ENCODE measurements around the gene KCTD2.
A peak's percentile ranks its signal among the peaks of the same experiment; 100 is the strongest.
"Not testable (repeated sequence)": the region's sequence is repeated elsewhere in the genome, so short reads cannot be mapped to it uniquely, and the experiment has no call there.

KCTD2 gene

GRCh38 chr17:75051941-75052340 lies 4.9 kb downstream of the KCTD2 start:
- no peak for DNase-seq

GRCh38 chr17:75059369-75060345 lies 12.6 kb downstream of the KCTD2 start:
- no peak for DNase-seq

GRCh38 chr17:75060434-75061054 lies 13.5 kb downstream of the KCTD2 start:
- no peak for DNase-seq

- DNase-seq = no peak
These were observed 14.0 kb downstream of the KCTD2 start for GRCh38 chr17:75061055-75061438.

- DNase-seq = no peak
These were observed 14.6 kb downstream of the KCTD2 start for GRCh38 chr17:75061618-75062017.

- no peak for DNase-seq
These were observed 16.2 kb downstream of the KCTD2 start for GRCh38 chr17:75063201-75063600.

GRCh38 chr17:75063626-75064025 lies 16.6 kb downstream of the KCTD2 start:
- no peak for DNase-seq

GRCh38 chr17:75064040-75064439 lies 17.0 kb downstream of the KCTD2 start:
- DNase-seq = no peak

- DNase-seq = no peak
These were observed 17.4 kb downstream of the KCTD2 start for GRCh38 chr17:75064460-75064859.

- DNase-seq = no peak
These were observed 18.0 kb downstream of the KCTD2 start for GRCh38 chr17:75064867-75065561.

GRCh38 chr17:75065562-75066151 lies 18.6 kb downstream of the KCTD2 start:
- DNase-seq = no peak

GRCh38 chr17:75067856-75068255 lies 20.8 kb downstream of the KCTD2 start:
- DNase-seq = no peak

GRCh38 chr17:75068750-75069149 lies 21.7 kb downstream of the KCTD2 start:
- DNase-seq = no peak

GRCh38 chr17:75069783-75070182 lies 22.8 kb downstream of the KCTD2 start:
- DNase-seq = no peak

GRCh38 chr17:75071478-75072271 lies 24.6 kb downstream of the KCTD2 start:
- not testable (repeated sequence) for DNase-seq

GRCh38 chr17:75072909-75073308 lies 25.9 kb downstream of the KCTD2 start:
- DNase-seq = not testable (repeated sequence)

- DNase-seq = no peak
These were observed 26.6 kb downstream of the KCTD2 start for GRCh38 chr17:75073618-75074047.

GRCh38 chr17:75074532-75074931 lies 27.5 kb downstream of the KCTD2 start:
- no peak for DNase-seq

- no peak for DNase-seq
These were observed 28.7 kb downstream of the KCTD2 start for GRCh38 chr17:75075597-75076336.

GRCh38 chr17:75077072-75077495 lies 30.1 kb downstream of the KCTD2 start:
- DNase-seq = no peak

GRCh38 chr17:75077496-75078283 lies 30.7 kb downstream of the KCTD2 start:
- peak; percentile 42 for DNase-seq
